GM23338 (cell line): Measurements from ENCODE around the gene SFT2D2.

ENCODE experiments used
- CREB1 ChIP-seq: fragments of 250-450 bp; sonication (Bioruptor Pico); IDR thresholded peaks from 2 replicates; pipeline ENCODE4 v1.5.0; 2020; ENCODE audit warnings: low read depth, mild to moderate bottlenecking, moderate library complexity
- EZH2 ChIP-seq: fragments of 200-600 bp; sonication (generic); IDR thresholded peaks from one replicate; pipeline ENCODE4 v1.8.0; 2017; ENCODE audit warnings: antibody characterized with exemption, mild to moderate bottlenecking, low read depth; ENCODE audit not compliant: unreplicated experiment
- EZH2phosphoT487 ChIP-seq: fragments of 200-600 bp; sonication (generic); IDR thresholded peaks from one replicate; pipeline ENCODE4 v1.8.1; 2018; ENCODE audit warnings: antibody characterized with exemption; ENCODE audit not compliant: unreplicated experiment
- JUNB ChIP-seq: IDR thresholded peaks from one replicate; pipeline ENCODE4 v1.6.1; 2016; ENCODE audit warnings: antibody characterized with exemption; ENCODE audit not compliant: unreplicated experiment
- NANOG ChIP-seq: IDR thresholded peaks from 2 replicates; pipeline ENCODE4 v1.6.1; 2016; ENCODE audit warnings: antibody characterized with exemption, borderline replicate concordance
- POLR2AphosphoS5 ChIP-seq: IDR thresholded peaks from 2 replicates; pipeline ENCODE4 v1.6.1; 2016; ENCODE audit warnings: antibody characterized with exemption, low read depth
- STAT1 ChIP-seq: IDR thresholded peaks from one replicate; pipeline ENCODE4 v1.6.1; 2016; ENCODE audit warnings: antibody characterized with exemption; ENCODE audit not compliant: unreplicated experiment
- ZNF114 ChIP-seq: fragments of 250-450 bp; sonication (Bioruptor Pico); IDR thresholded peaks from 2 replicates; pipeline ENCODE4 v1.5.0; 2020; ENCODE audit warnings: mild to moderate bottlenecking, moderate library complexity
- ZNF331 ChIP-seq: fragments of 250-450 bp; sonication (Bioruptor Pico); IDR thresholded peaks from 2 replicates; pipeline ENCODE4 v1.5.0; 2020; ENCODE audit warnings: low read depth, mild to moderate bottlenecking, moderate library complexity
- TF ChIP-seq, protein P1 (sequence below), 2 experiments: fragments of 200-600 bp in 1 of 2; sonication (generic) in 1 of 2; conservative IDR thresholded peaks; 2 replicates each; pipeline versions ENCODE4 v1.5.1 to v1.6.1; 2016 to 2017; ENCODE audit warnings: antibody characterized with exemption in 2 of 2, low read depth in 2 of 2, mild to moderate bottlenecking in 2 of 2, moderate library complexity in 1 of 2
- TF ChIP-seq, protein P2 (sequence below): IDR thresholded peaks from one replicate; pipeline ENCODE4 v1.6.1; 2018; ENCODE audit warnings: antibody characterized with exemption; ENCODE audit not compliant: unreplicated experiment
- TF ChIP-seq, protein P3 (sequence below): IDR thresholded peaks from 2 replicates; pipeline ENCODE4 v1.6.1; 2016; ENCODE audit warnings: antibody characterized with exemption

DNA sequence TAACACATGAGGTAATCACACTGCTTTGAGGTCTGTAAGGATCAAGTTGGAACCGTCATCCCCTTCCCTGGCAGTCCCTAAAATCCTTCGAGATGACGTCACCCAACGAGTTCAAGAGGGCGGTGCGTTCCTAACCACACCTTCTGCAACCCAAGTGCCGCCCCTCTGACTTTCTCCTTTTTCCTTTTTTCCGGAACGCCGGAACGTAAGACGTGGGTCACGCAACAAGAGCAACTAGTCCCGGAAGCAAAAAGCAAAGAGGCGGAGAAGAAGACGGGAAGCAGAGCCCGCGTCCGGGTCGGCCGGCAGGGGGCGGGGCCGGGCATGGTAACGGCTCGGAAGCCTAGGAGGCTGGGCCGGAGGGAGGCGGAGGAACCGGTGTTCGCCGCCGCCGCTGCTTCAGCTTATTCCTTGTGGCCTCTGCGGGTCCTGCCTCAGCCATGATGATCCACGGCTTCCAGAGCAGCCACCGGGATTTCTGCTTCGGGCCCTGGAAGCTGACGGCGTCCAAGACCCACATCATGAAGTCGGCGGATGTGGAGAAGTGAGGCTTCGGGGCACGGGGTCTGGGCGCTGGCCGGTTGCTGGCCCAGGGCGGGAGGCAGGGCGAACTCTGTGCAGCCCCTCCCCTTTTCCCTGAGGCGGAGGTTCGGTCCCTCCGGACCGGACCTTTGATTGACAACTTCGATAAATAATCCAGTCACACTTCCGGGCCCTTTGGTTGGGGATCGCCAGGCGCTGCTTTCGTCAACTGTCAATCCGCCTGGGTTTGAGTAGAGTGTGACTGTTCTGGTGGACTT, 47.0 kb upstream of the SFT2D2 start, which contains the start of gene TIPRL:
- TF ChIP-seq, protein P1, sequence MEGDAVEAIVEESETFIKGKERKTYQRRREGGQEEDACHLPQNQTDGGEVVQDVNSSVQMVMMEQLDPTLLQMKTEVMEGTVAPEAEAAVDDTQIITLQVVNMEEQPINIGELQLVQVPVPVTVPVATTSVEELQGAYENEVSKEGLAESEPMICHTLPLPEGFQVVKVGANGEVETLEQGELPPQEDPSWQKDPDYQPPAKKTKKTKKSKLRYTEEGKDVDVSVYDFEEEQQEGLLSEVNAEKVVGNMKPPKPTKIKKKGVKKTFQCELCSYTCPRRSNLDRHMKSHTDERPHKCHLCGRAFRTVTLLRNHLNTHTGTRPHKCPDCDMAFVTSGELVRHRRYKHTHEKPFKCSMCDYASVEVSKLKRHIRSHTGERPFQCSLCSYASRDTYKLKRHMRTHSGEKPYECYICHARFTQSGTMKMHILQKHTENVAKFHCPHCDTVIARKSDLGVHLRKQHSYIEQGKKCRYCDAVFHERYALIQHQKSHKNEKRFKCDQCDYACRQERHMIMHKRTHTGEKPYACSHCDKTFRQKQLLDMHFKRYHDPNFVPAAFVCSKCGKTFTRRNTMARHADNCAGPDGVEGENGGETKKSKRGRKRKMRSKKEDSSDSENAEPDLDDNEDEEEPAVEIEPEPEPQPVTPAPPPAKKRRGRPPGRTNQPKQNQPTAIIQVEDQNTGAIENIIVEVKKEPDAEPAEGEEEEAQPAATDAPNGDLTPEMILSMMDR (conservative IDR thresholded peaks at IDR 0.05; ENCODE audit: low read depth in 2 of 2) = peak; percentile 42 to 64
- TF ChIP-seq JUNB = no peak
- TF ChIP-seq, protein P2, sequence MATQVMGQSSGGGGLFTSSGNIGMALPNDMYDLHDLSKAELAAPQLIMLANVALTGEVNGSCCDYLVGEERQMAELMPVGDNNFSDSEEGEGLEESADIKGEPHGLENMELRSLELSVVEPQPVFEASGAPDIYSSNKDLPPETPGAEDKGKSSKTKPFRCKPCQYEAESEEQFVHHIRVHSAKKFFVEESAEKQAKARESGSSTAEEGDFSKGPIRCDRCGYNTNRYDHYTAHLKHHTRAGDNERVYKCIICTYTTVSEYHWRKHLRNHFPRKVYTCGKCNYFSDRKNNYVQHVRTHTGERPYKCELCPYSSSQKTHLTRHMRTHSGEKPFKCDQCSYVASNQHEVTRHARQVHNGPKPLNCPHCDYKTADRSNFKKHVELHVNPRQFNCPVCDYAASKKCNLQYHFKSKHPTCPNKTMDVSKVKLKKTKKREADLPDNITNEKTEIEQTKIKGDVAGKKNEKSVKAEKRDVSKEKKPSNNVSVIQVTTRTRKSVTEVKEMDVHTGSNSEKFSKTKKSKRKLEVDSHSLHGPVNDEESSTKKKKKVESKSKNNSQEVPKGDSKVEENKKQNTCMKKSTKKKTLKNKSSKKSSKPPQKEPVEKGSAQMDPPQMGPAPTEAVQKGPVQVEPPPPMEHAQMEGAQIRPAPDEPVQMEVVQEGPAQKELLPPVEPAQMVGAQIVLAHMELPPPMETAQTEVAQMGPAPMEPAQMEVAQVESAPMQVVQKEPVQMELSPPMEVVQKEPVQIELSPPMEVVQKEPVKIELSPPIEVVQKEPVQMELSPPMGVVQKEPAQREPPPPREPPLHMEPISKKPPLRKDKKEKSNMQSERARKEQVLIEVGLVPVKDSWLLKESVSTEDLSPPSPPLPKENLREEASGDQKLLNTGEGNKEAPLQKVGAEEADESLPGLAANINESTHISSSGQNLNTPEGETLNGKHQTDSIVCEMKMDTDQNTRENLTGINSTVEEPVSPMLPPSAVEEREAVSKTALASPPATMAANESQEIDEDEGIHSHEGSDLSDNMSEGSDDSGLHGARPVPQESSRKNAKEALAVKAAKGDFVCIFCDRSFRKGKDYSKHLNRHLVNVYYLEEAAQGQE = no peak
- TF ChIP-seq, protein P3, sequence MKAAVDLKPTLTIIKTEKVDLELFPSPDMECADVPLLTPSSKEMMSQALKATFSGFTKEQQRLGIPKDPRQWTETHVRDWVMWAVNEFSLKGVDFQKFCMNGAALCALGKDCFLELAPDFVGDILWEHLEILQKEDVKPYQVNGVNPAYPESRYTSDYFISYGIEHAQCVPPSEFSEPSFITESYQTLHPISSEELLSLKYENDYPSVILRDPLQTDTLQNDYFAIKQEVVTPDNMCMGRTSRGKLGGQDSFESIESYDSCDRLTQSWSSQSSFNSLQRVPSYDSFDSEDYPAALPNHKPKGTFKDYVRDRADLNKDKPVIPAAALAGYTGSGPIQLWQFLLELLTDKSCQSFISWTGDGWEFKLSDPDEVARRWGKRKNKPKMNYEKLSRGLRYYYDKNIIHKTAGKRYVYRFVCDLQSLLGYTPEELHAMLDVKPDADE = peak; percentile 67
- peak; percentile 70 for TF ChIP-seq POLR2AphosphoS5
- TF ChIP-seq EZH2 = no peak
- peak; percentile 97 for TF ChIP-seq CREB1 (CRISPR knock-in tag)
- TF ChIP-seq EZH2phosphoT487 = no peak
- no peak for TF ChIP-seq ZNF114 (CRISPR knock-in tag)
- no peak for TF ChIP-seq ZNF331 (CRISPR knock-in tag)
- TF ChIP-seq STAT1 = no peak
- no peak for TF ChIP-seq NANOG
